Measurements from ENCODE around the gene TULP4.

Gene TULP4

DNA sequence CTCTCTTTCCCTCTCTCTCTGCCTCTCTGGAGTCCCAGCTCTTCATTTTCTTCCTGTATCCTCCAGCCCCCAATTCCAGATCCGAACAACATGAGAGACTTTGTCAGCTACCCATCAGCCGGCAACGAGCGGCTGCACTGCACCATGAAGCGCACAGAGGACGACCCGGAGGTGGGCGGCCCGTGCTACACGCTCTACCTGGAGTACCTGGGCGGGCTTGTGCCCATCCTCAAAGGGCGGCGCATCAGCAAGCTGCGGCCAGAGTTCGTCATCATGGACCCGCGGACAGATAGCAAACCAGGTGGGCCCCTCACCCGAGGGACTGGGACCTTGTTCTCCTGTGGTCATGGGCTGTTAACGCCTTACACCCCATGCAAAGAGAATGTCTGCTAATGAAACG is 168.7 kb downstream of the TULP4 start:
- no peaks in the 10 kb centered on the region for H3K9me2 ChIP-seq (replicated peaks; ENCODE audit: low read depth, low read length)
- H3K27me3 ChIP-seq (ENCODE audit: insufficient read depth, low read length, poor library complexity, severe bottlenecking) = no peaks in the 10 kb centered on the region
- H3K4me3 ChIP-seq (ENCODE audit: low read length, poor library complexity, severe bottlenecking) = no peak overlapping the region
- no peak overlapping the region for H3K9ac ChIP-seq (ENCODE audit: low read depth, low read length, poor library complexity, severe bottlenecking)
- H4K20me1 ChIP-seq (ENCODE audit: insufficient read depth, low read length, poor library complexity, severe bottlenecking) = no peaks in the 10 kb centered on the region
- H3K4me2 ChIP-seq (ENCODE audit: low read depth, low read length, poor library complexity, severe bottlenecking) = no peak overlapping the region
- no peaks in the 10 kb centered on the region for H3K9me3 ChIP-seq (ENCODE audit: insufficient read depth, low read depth, low read length)
- H3K4me1 ChIP-seq (ENCODE audit: insufficient read depth, low read length, poor library complexity, severe bottlenecking) = no peaks in the 10 kb centered on the region
- no peaks in the 10 kb centered on the region; the same call in 1 of the 2 replicates for H3K36me3 ChIP-seq (ENCODE audit: insufficient read depth, low read length)
- no peaks in the 10 kb centered on the region for H3K79me2 ChIP-seq (ENCODE audit: insufficient read depth, low read length)
- TF ChIP-seq EZH2phosphoT487 (IDR thresholded peaks at IDR 0.05; ENCODE audit: borderline replicate concordance) = no peak
- TF ChIP-seq, protein P1, sequence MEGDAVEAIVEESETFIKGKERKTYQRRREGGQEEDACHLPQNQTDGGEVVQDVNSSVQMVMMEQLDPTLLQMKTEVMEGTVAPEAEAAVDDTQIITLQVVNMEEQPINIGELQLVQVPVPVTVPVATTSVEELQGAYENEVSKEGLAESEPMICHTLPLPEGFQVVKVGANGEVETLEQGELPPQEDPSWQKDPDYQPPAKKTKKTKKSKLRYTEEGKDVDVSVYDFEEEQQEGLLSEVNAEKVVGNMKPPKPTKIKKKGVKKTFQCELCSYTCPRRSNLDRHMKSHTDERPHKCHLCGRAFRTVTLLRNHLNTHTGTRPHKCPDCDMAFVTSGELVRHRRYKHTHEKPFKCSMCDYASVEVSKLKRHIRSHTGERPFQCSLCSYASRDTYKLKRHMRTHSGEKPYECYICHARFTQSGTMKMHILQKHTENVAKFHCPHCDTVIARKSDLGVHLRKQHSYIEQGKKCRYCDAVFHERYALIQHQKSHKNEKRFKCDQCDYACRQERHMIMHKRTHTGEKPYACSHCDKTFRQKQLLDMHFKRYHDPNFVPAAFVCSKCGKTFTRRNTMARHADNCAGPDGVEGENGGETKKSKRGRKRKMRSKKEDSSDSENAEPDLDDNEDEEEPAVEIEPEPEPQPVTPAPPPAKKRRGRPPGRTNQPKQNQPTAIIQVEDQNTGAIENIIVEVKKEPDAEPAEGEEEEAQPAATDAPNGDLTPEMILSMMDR (conservative IDR thresholded peaks at IDR 0.05; ENCODE audit: low read length) = no peak
- no peaks in the 10 kb centered on the region for H3F3A ChIP-seq (ENCODE audit: low read depth)
- no peak overlapping the region for H2AFZ ChIP-seq (ENCODE audit: low read length)

DNA sequence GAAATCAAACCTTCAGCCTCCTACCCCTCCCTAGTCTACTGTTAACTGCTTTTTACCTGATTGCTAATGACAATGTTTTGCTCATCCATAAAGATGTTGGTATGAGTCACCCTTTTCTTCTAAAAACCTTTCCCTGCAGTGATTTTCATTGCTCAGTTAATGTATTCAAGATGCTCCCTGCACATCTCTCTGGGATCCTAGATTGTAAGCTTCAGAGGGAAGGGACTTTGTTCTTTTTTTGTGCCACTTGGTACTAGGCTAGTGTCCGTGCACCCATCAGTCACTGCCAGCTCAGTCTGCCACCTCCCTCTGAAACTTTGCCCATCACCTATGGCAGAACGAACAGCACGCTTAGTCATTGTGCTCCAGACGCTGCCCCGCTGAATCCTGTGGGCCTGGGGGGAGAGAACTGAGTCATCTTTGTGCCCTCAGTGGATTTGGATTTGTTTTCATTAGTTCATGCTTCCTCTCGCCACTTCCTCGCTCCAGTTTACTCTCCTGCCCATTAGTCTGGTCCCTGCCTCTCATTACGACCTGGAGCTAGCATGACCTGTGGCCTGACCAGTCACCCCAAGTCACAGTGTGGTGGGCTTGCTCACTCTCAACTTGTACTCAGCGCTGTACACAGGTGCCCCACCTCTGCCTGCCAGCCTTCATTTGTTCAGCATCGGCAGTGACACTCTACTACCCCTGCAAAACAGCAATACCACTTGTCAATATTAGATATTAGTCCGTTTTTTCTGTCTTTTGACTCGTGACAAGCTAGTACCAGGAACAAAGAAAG is 169.6 kb downstream of the TULP4 start:
- no peaks in the 10 kb centered on the region for H3F3A ChIP-seq (ENCODE audit: low read depth)
- H3K9ac ChIP-seq (ENCODE audit: low read depth, low read length, poor library complexity, severe bottlenecking) = no peak overlapping the region
- H4K20me1 ChIP-seq (ENCODE audit: insufficient read depth, low read length, poor library complexity, severe bottlenecking) = no peaks in the 10 kb centered on the region
- H3K79me2 ChIP-seq (ENCODE audit: insufficient read depth, low read length) = no peaks in the 10 kb centered on the region
- no peaks in the 10 kb centered on the region for H3K9me2 ChIP-seq (replicated peaks; ENCODE audit: low read depth, low read length)
- H3K36me3 ChIP-seq (ENCODE audit: insufficient read depth, low read length) = no peaks in the 10 kb centered on the region; the same call in 1 of the 2 replicates
- H3K4me3 ChIP-seq (ENCODE audit: low read length, poor library complexity, severe bottlenecking) = no peak overlapping the region
- H3K9me3 ChIP-seq (ENCODE audit: insufficient read depth, low read depth, low read length) = no peaks in the 10 kb centered on the region
- no peaks in the 10 kb centered on the region for H3K4me1 ChIP-seq (ENCODE audit: insufficient read depth, low read length, poor library complexity, severe bottlenecking)
- no peak overlapping the region for H3K4me2 ChIP-seq (ENCODE audit: low read depth, low read length, poor library complexity, severe bottlenecking)
- H2AFZ ChIP-seq (ENCODE audit: low read length) = no peak overlapping the region
- TF ChIP-seq EZH2phosphoT487 (IDR thresholded peaks at IDR 0.05; ENCODE audit: borderline replicate concordance) = no peak
- TF ChIP-seq, protein P1 (conservative IDR thresholded peaks at IDR 0.05; ENCODE audit: low read length) = no peak
- no peaks in the 10 kb centered on the region for H3K27me3 ChIP-seq (ENCODE audit: insufficient read depth, low read length, poor library complexity, severe bottlenecking)

DNA sequence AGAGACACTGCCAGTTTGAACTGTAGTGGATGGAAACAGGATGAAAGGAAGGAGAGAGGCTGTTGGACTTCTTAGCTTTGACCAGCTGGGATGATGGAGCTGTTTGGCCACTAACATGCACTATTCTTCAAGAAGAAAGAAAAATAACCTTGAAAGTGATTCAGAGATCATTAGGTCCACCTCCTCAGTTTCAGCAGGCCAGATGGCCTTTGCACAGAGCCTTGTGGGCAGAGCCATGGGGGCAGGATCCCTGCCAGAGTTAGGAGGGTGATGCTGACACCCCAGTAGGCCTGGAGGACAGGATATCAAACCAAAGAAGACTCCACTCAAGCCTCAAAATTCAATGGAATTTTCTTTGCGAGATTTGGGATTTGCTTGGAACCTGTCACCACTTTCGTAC is 173.2 kb downstream of the TULP4 start:
- H4K20me1 ChIP-seq (ENCODE audit: insufficient read depth, low read length, poor library complexity, severe bottlenecking) = no peaks in the 10 kb centered on the region
- no peaks in the 10 kb centered on the region for H3K9me2 ChIP-seq (replicated peaks; ENCODE audit: low read depth, low read length)
- TF ChIP-seq EZH2phosphoT487 (IDR thresholded peaks at IDR 0.05; ENCODE audit: borderline replicate concordance) = no peak
- TF ChIP-seq, protein P1 (conservative IDR thresholded peaks at IDR 0.05; ENCODE audit: low read length) = no peak
- no peaks in the 10 kb centered on the region for H3F3A ChIP-seq (ENCODE audit: low read depth)
- H3K4me1 ChIP-seq (ENCODE audit: insufficient read depth, low read length, poor library complexity, severe bottlenecking) = no peaks in the 10 kb centered on the region
- no peaks in the 10 kb centered on the region for H3K27me3 ChIP-seq (ENCODE audit: insufficient read depth, low read length, poor library complexity, severe bottlenecking)
- H3K9me3 ChIP-seq (ENCODE audit: insufficient read depth, low read depth, low read length) = no peaks in the 10 kb centered on the region
- H3K4me2 ChIP-seq (ENCODE audit: low read depth, low read length, poor library complexity, severe bottlenecking) = no peak overlapping the region
- no peaks in the 10 kb centered on the region for H3K79me2 ChIP-seq (ENCODE audit: insufficient read depth, low read length)
- no peaks in the 10 kb centered on the region; the same call in 1 of the 2 replicates for H3K36me3 ChIP-seq (ENCODE audit: insufficient read depth, low read length)
- no peak overlapping the region for H3K4me3 ChIP-seq (ENCODE audit: low read length, poor library complexity, severe bottlenecking)
- H2AFZ ChIP-seq (ENCODE audit: low read length) = no peak overlapping the region
- H3K9ac ChIP-seq (ENCODE audit: low read depth, low read length, poor library complexity, severe bottlenecking) = no peak overlapping the region

All from Loucy (cell line).